Stomach (tissue), 4 donors: ENCODE results near the gene CELF1.

Source experiments
- POLR2A ChIP-seq, 4 donors: fragments of 450-650 bp; IDR thresholded peaks; one replicate each; pipeline ENCODE4 v1.6.1; 2016; ENCODE audit warnings: antibody characterized with exemption in 4 of 4, control low read depth in 2 of 4, mild to moderate bottlenecking in 1 of 4, moderate library complexity in 1 of 4
- POLR2AphosphoS5 ChIP-seq, 3 donors: sonication (generic); formaldehyde crosslinking; IDR thresholded peaks; one replicate each; pipeline ENCODE4 v1.6.1; 2016; ENCODE audit warnings: antibody characterized with exemption in 3 of 3
- TF ChIP-seq, protein P1 (sequence below), 7 experiments: fragments of 450-650 bp in 4 of 7; fragments of 200-600 bp in 3 of 7; sonication (generic) in 3 of 7; IDR thresholded peaks; one replicate each; pipeline ENCODE4 v1.5.1; 2016 to 2019; ENCODE audit warnings: antibody characterized with exemption in 7 of 7, control low read depth in 2 of 7, mild to moderate bottlenecking in 1 of 7

DNA sequence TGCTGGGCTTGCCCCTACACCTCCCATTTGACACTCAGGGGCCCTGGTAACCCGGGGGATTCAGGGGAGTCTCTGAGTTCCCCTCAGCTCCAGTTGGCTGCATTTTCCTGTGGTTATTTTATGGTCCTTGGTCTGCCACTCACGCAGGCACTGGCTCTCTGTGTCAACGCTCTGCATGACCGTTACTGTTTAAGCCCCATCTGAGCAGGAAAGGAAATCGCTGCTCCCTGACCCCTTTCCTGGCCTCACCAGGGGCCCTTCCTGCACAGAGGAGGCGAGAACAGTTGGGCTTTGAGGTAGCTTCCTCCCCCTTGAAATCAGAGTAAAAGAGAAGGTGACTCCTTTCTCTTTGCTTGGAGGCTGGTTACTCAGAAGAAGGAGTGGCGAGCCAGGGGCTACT, 38.8 kb upstream of the CELF1 start:
- no peak for TF ChIP-seq POLR2A (IDR thresholded peaks at IDR 0.05)
- TF ChIP-seq POLR2AphosphoS5 (IDR thresholded peaks at IDR 0.05): no peak
- TF ChIP-seq, protein P1, sequence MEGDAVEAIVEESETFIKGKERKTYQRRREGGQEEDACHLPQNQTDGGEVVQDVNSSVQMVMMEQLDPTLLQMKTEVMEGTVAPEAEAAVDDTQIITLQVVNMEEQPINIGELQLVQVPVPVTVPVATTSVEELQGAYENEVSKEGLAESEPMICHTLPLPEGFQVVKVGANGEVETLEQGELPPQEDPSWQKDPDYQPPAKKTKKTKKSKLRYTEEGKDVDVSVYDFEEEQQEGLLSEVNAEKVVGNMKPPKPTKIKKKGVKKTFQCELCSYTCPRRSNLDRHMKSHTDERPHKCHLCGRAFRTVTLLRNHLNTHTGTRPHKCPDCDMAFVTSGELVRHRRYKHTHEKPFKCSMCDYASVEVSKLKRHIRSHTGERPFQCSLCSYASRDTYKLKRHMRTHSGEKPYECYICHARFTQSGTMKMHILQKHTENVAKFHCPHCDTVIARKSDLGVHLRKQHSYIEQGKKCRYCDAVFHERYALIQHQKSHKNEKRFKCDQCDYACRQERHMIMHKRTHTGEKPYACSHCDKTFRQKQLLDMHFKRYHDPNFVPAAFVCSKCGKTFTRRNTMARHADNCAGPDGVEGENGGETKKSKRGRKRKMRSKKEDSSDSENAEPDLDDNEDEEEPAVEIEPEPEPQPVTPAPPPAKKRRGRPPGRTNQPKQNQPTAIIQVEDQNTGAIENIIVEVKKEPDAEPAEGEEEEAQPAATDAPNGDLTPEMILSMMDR (IDR thresholded peaks at IDR 0.05): no peak
